Vagina (tissue), 2 donors: Measurements from ENCODE around the gene CMYA5. TPM values are rescaled to one million over a fixed set of nuclear protein-coding genes. Genes with fewer than 3 reads are reported as not detected.

Experiments
- DNase-seq, 2 donors: peaks; one replicate each; pipeline ENCODE4 v3.0.0-alpha.2; 2017; ENCODE audit errors: extremely low spot score in 2 of 2
- H3K27ac ChIP-seq: fragments of 200-600 bp; sonication (generic); one replicate; pipeline ENCODE4 v1.5.1; 2019
- H3K27me3 ChIP-seq: fragments of 200-600 bp; sonication (generic); one replicate; pipeline ENCODE4 v1.5.1; 2019
- H3K36me3 ChIP-seq, 2 donors: fragments of 200-600 bp; sonication (generic); one replicate each; pipeline ENCODE4 v1.5.1; 2017 to 2019
- H3K4me1 ChIP-seq: fragments of 200-600 bp; sonication (generic); one replicate; pipeline ENCODE4 v1.5.1; 2019
- H3K4me3 ChIP-seq, 2 donors: fragments of 200-600 bp; sonication (generic); 1 replicate in 1 of 2; 2 replicates in 1 of 2; pipeline ENCODE4 v1.5.1; 2016 to 2019
- H3K9me3 ChIP-seq: fragments of 200-600 bp; sonication (generic); one replicate; pipeline ENCODE4 v1.5.1; 2019
- CTCF ChIP-seq, 3 experiments: fragments of 450-650 bp in 2 of 3; fragments of 200-600 bp in 1 of 3; sonication (generic) in 1 of 3; IDR thresholded peaks; one replicate each; pipeline ENCODE4 v1.5.1; 2017 to 2019; ENCODE audit warnings: antibody characterized with exemption in 3 of 3, mild to moderate bottlenecking in 2 of 3, moderate library complexity in 2 of 3
- POLR2A ChIP-seq, 2 donors: fragments of 450-650 bp; IDR thresholded peaks; one replicate each; pipeline ENCODE4 v1.6.1; 2017; ENCODE audit warnings: antibody characterized with exemption in 2 of 2, mild to moderate bottlenecking in 2 of 2, moderate library complexity in 2 of 2
- POLR2AphosphoS5 ChIP-seq, 2 donors: sonication (generic); formaldehyde crosslinking; IDR thresholded peaks; one replicate each; pipeline ENCODE4 v1.9.0; 2017; ENCODE audit warnings: antibody characterized with exemption in 2 of 2, mild to moderate bottlenecking in 2 of 2, low read depth in 1 of 2; ENCODE audit not compliant: insufficient read depth in 1 of 2
- intact Hi-C: fragments of 100-400 bp; cut with DNase I; formaldehyde crosslinking; loops from one replicate; pipeline ENCODE4 v1.15.1; 2023
- total RNA-seq: library from RNA; depleted of rRNA; stranded (reverse); fragments of >200 nt; gene quantifications from one replicate; pipeline ENCODE4 v1.2.3, GENCODE V29; 2016

The CMYA5 gene
- total RNA-seq, 1 donor from 2014 or later = 10.1 TPM

DNA sequence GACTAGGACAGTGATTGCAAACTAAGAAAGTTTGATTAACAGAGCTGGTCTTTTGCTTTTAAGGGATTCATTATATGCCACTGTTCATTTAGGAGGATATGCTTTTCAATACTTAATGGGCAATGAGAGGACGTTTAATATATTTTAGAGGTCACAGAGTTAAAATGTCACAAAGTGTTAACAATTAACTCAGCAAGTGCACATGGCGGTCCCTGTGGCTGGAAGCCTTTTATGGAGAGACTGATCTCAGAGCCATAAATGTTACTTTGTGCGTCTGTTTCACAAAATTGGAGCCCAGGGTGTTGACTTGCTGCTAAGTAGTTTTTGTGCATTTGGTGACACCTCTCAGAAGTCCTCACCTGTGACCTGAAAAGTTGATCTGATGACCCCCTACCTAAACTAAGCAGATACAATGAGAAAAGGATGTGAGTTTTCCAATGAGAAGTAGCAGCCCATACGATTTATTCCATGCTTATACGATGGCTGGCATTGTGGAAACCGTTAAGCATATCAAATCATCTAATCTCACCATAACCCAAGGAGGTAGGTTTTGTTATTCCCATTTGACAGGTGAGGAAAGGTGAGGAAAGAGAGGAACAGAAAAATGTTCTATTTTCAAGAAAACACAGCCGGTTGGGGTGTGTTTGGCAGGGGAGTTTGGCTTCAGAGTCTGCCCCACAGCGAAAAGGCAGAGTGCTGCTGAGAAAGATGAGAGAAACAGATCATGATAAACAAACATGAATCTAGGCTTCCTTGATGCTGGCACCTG is 64.4 kb downstream of the CMYA5 start:
- intact Hi-C loops = no loop called here

GRCh38 chr5:79754865-79755555 is 65.4 kb downstream of the CMYA5 start:
- no peak overlapping the region for H3K27ac ChIP-seq
- TF ChIP-seq CTCF (IDR thresholded peaks at IDR 0.05) (no peak), POLR2A (IDR thresholded peaks at IDR 0.05) (no peak), POLR2AphosphoS5 (IDR thresholded peaks at IDR 0.05; ENCODE audit: insufficient read depth in 1 of 2, low read depth in 1 of 2) (no peak)
- no peak for DNase-seq
- H3K4me1 ChIP-seq = no peaks in the 10 kb centered on the region
- no peaks in the 10 kb centered on the region for H3K36me3 ChIP-seq
- intact Hi-C loops = no loop called here
- no peaks in the 10 kb centered on the region for H3K9me3 ChIP-seq
- H3K27me3 ChIP-seq = no peaks in the 10 kb centered on the region
- no peak overlapping the region for H3K4me3 ChIP-seq

More for the DNA sequence above, 64.4 kb downstream of the CMYA5 start:
- no peak for DNase-seq
- TF ChIP-seq POLR2AphosphoS5 (IDR thresholded peaks at IDR 0.05; ENCODE audit: insufficient read depth in 1 of 2, low read depth in 1 of 2) (no peak), CTCF (IDR thresholded peaks at IDR 0.05) (no peak), POLR2A (IDR thresholded peaks at IDR 0.05) (no peak)
- Histone ChIP-seq H3K27me3 (no peaks in the 10 kb centered on the region), H3K4me3 (no peak overlapping the region), H3K9me3 (no peaks in the 10 kb centered on the region), H3K27ac (no peak overlapping the region), H3K4me1 (no peaks in the 10 kb centered on the region), H3K36me3 (no peaks in the 10 kb centered on the region)

DNA sequence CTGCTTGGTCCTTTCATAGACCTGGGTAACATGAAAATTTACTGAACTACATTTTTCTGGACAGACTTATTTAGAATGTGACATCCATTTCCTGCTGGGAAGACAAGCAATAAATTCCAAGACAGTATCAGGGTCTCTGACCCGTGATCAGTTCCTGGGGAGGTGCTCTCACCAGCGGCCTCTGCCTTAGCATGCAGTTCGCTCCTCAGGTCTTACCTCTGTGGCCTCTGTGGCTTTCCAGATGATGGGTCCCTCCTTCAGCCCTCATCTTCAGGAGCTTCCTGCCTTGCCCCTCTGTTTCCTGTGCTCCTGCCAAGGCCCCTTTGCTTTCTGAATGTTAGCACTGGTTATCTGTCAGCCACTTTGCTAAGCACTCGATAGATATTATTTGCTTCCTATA is 66.4 kb downstream of the CMYA5 start:
- intact Hi-C loops = no loop called here
- no peak overlapping the region for H3K4me3 ChIP-seq
- TF ChIP-seq POLR2A (IDR thresholded peaks at IDR 0.05) = no peak
- no peak for TF ChIP-seq POLR2AphosphoS5 (IDR thresholded peaks at IDR 0.05; ENCODE audit: insufficient read depth in 1 of 2, low read depth in 1 of 2)
- TF ChIP-seq CTCF (IDR thresholded peaks at IDR 0.05) = no peak
- no peaks in the 10 kb centered on the region for H3K4me1 ChIP-seq
- no peak overlapping the region for H3K27ac ChIP-seq
- no peaks in the 10 kb centered on the region for H3K36me3 ChIP-seq
- no peaks in the 10 kb centered on the region for H3K9me3 ChIP-seq
- no peaks in the 10 kb centered on the region for H3K27me3 ChIP-seq
- no peak for DNase-seq

GRCh38 chr5:79759436-79759835 is 69.8 kb downstream of the CMYA5 start:
- Histone ChIP-seq H3K27me3 (no peaks in the 10 kb centered on the region), H3K4me1 (no peaks in the 10 kb centered on the region), H3K27ac (no peak overlapping the region), H3K4me3 (no peak overlapping the region), H3K9me3 (no peaks in the 10 kb centered on the region), H3K36me3 (no peaks in the 10 kb centered on the region)
- intact Hi-C loops = no loop called here
- TF ChIP-seq CTCF (IDR thresholded peaks at IDR 0.05) = no peak
- no peak for TF ChIP-seq POLR2A (IDR thresholded peaks at IDR 0.05)
- TF ChIP-seq POLR2AphosphoS5 (IDR thresholded peaks at IDR 0.05; ENCODE audit: insufficient read depth in 1 of 2, low read depth in 1 of 2) = no peak
- DNase-seq = no peak

GRCh38 chr5:79759848-79760247 is 70.2 kb downstream of the CMYA5 start:
- intact Hi-C loops = no loop called here
- DNase-seq = no peak
- Histone ChIP-seq H3K4me3 (no peak overlapping the region), H3K27me3 (no peaks in the 10 kb centered on the region), H3K36me3 (no peaks in the 10 kb centered on the region), H3K9me3 (no peaks in the 10 kb centered on the region), H3K27ac (no peak overlapping the region), H3K4me1 (no peaks in the 10 kb centered on the region)
- no peak for TF ChIP-seq POLR2AphosphoS5 (IDR thresholded peaks at IDR 0.05; ENCODE audit: insufficient read depth in 1 of 2, low read depth in 1 of 2)
- no peak for TF ChIP-seq POLR2A (IDR thresholded peaks at IDR 0.05)
- TF ChIP-seq CTCF (IDR thresholded peaks at IDR 0.05) = no peak
